ENCODE data around the gene METTL18.

GRCh38 chr1:169814265-169814664 lies 19.6 kb upstream of the METTL18 start:
- TF ChIP-seq CTCF (IDR thresholded peaks at IDR 0.05; ENCODE audit: insufficient read depth, low read length, poor library complexity, severe bottlenecking) (no peak), EZH2phosphoT487 (conservative IDR thresholded peaks at IDR 0.05; ENCODE audit: low read length) (no peak)
